Prostate gland (tissue), 2 donors: ENCODE results near the gene ANO8.

Experiments used
- POLR2A ChIP-seq: fragments of 450-650 bp; IDR thresholded peaks from one replicate; pipeline ENCODE4 v1.6.1; 2016; ENCODE audit warnings: antibody characterized with exemption, mild to moderate bottlenecking
- TF ChIP-seq, protein P1 (sequence below), 4 experiments: fragments of 200-600 bp in 2 of 4; fragments of 450-650 bp in 2 of 4; sonication (generic) in 2 of 4; IDR thresholded peaks; 1 replicate in 3 of 4; 2 replicates in 1 of 4; pipeline ENCODE4 v1.5.1; 2016 to 2019; ENCODE audit warnings: antibody characterized with exemption in 4 of 4, mild to moderate bottlenecking in 2 of 4, moderate library complexity in 2 of 4

DNA sequence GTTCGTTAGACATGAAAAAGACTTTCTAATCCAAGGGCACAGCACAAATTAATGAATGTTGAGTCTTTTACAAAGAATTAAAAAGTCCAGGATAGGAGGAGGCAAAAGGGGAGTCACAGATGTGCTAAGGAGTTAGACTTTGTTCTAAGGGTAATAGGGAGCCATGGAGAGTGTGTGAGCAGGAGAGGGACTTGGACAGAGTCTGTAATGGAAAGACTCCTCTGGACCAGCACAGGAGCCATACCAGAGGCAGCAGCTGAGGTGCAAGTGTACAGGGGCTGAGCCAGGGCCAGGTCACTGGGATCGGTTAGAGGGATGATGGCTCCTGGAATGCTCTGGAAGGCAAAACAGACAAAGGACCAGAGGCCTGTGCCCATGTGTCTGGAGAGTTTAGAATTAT is 13.2 kb upstream of the ANO8 start:
- TF ChIP-seq, protein P1, sequence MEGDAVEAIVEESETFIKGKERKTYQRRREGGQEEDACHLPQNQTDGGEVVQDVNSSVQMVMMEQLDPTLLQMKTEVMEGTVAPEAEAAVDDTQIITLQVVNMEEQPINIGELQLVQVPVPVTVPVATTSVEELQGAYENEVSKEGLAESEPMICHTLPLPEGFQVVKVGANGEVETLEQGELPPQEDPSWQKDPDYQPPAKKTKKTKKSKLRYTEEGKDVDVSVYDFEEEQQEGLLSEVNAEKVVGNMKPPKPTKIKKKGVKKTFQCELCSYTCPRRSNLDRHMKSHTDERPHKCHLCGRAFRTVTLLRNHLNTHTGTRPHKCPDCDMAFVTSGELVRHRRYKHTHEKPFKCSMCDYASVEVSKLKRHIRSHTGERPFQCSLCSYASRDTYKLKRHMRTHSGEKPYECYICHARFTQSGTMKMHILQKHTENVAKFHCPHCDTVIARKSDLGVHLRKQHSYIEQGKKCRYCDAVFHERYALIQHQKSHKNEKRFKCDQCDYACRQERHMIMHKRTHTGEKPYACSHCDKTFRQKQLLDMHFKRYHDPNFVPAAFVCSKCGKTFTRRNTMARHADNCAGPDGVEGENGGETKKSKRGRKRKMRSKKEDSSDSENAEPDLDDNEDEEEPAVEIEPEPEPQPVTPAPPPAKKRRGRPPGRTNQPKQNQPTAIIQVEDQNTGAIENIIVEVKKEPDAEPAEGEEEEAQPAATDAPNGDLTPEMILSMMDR (IDR thresholded peaks at IDR 0.05): no peak
- TF ChIP-seq POLR2A: no peak
